MM.1S (cell line): ENCODE results near the gene FAM156A.
"Not testable (repeated sequence)": the region's sequence is repeated elsewhere in the genome, so short reads cannot be mapped to it uniquely, and the experiment has no call there.

Source experiments
- EZH2phosphoT487 ChIP-seq: fragments of 300-600 bp; sonication (generic); IDR thresholded peaks from 2 replicates; pipeline ENCODE4 v1.6.1; 2018; ENCODE audit warnings: antibody characterized with exemption, low read length
- TF ChIP-seq, protein P1 (sequence below): fragments of 300-600 bp; sonication (generic); IDR thresholded peaks from 2 replicates; pipeline ENCODE4 v1.5.1; 2016; ENCODE audit warnings: antibody characterized with exemption, low read length, mixed read lengths

- not testable (repeated sequence) for TF ChIP-seq EZH2phosphoT487
- TF ChIP-seq, protein P1, sequence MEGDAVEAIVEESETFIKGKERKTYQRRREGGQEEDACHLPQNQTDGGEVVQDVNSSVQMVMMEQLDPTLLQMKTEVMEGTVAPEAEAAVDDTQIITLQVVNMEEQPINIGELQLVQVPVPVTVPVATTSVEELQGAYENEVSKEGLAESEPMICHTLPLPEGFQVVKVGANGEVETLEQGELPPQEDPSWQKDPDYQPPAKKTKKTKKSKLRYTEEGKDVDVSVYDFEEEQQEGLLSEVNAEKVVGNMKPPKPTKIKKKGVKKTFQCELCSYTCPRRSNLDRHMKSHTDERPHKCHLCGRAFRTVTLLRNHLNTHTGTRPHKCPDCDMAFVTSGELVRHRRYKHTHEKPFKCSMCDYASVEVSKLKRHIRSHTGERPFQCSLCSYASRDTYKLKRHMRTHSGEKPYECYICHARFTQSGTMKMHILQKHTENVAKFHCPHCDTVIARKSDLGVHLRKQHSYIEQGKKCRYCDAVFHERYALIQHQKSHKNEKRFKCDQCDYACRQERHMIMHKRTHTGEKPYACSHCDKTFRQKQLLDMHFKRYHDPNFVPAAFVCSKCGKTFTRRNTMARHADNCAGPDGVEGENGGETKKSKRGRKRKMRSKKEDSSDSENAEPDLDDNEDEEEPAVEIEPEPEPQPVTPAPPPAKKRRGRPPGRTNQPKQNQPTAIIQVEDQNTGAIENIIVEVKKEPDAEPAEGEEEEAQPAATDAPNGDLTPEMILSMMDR, result not testable (repeated sequence)
These were observed 44.6 kb downstream of the FAM156A start for GRCh38 chrX:52913681-52914080.
